Neural cell (in vitro differentiated cells): ENCODE data around the gene TOR2A. TPM values are rescaled to one million over a fixed set of nuclear protein-coding genes. Genes with fewer than 3 reads are reported as not detected.

Experiments used
- H2AFZ ChIP-seq: fragments of 200-600, 300-800 bp; sonication (generic), shearing (Covaris generic); 2 replicates; pipeline ENCODE4 v1.6.0; 2014; ENCODE audit warnings: low read depth, mild to moderate bottlenecking, antibody characterized with exemption, low read length, moderate library complexity
- H3F3A ChIP-seq: fragments of 200-600 bp; shearing (Covaris generic); 2 replicates; pipeline ENCODE4 v1.6.1; 2016; ENCODE audit warnings: mild to moderate bottlenecking, moderate library complexity, mixed read lengths, antibody characterized with exemption, low read length; ENCODE audit not compliant: insufficient read depth, poor library complexity, severe bottlenecking
- H3K27ac ChIP-seq: fragments of 200-600, 300-800 bp; sonication (generic), shearing (Covaris generic); 2 replicates; pipeline ENCODE4 v1.5.1; 2014; ENCODE audit warnings: mild to moderate bottlenecking, low read length, moderate library complexity
- H3K27me3 ChIP-seq: fragments of 300-800, 200-600 bp; sonication (generic), shearing (Covaris generic); 2 replicates; pipeline ENCODE4 v1.6.0; 2014; ENCODE audit warnings: mild to moderate bottlenecking, low read depth, low read length, moderate library complexity; ENCODE audit not compliant: insufficient read depth
- H3K36me3 ChIP-seq: fragments of 300-800, 200-600 bp; sonication (generic), shearing (Covaris generic); 2 replicates; pipeline ENCODE4 v1.5.1; 2014; ENCODE audit warnings: mild to moderate bottlenecking, antibody characterized with exemption, low read length, moderate library complexity; ENCODE audit not compliant: insufficient read depth
- H3K4me2 ChIP-seq: fragments of 300-800, 200-600 bp; sonication (generic), shearing (Covaris generic); 2 replicates; pipeline ENCODE4 v1.6.0; 2014; ENCODE audit warnings: mild to moderate bottlenecking, low read length
- H3K4me3 ChIP-seq: fragments of 300-800, 200-600 bp; sonication (generic), shearing (Covaris generic); 2 replicates; pipeline ENCODE4 v1.5.1; 2014; ENCODE audit warnings: mild to moderate bottlenecking, low read length, moderate library complexity
- H3K79me2 ChIP-seq: fragments of 200-600 bp; shearing (Covaris generic); replicated peaks from 2 replicates; pipeline ENCODE4 v1.6.0; 2014; ENCODE audit warnings: mild to moderate bottlenecking, low read length, moderate library complexity; ENCODE audit not compliant: insufficient read depth
- H3K9ac ChIP-seq: fragments of 300-800, 200-600 bp; sonication (generic), shearing (Covaris generic); 2 replicates; pipeline ENCODE4 v1.6.1; 2016; ENCODE audit warnings: mild to moderate bottlenecking, low read length, mixed read lengths
- H3K9me2 ChIP-seq: fragments of 200-600 bp; shearing (Covaris generic); 2 replicates; pipeline ENCODE4 v1.6.1; 2016; ENCODE audit warnings: mild to moderate bottlenecking, low read length, mixed read lengths; ENCODE audit not compliant: insufficient read depth
- H3K9me3 ChIP-seq: fragments of 200-600, 300-800 bp; sonication (generic), shearing (Covaris generic); 2 replicates; pipeline ENCODE4 v1.6.1; 2016; ENCODE audit warnings: mild to moderate bottlenecking, mixed run types, low read length, moderate library complexity, mixed read lengths
- H4K20me1 ChIP-seq: fragments of 200-600 bp; shearing (Covaris generic); 2 replicates; pipeline ENCODE4 v1.6.1; 2016; ENCODE audit warnings: mild to moderate bottlenecking, mixed run types; ENCODE audit not compliant: insufficient read depth
- CTCF ChIP-seq: fragments of 450-650 bp; IDR thresholded peaks from 2 replicates; pipeline ENCODE4 v1.5.1; 2014; ENCODE audit warnings: antibody characterized with exemption, mild to moderate bottlenecking, moderate library complexity; ENCODE audit not compliant: poor library complexity, severe bottlenecking
- EP300 ChIP-seq: fragments of 450-650 bp; conservative IDR thresholded peaks from 2 replicates; pipeline ENCODE4 v1.6.1; 2014; ENCODE audit warnings: antibody characterized with exemption, mild to moderate bottlenecking, moderate library complexity; ENCODE audit not compliant: poor library complexity, severe bottlenecking
- EZH2 ChIP-seq: fragments of 200-600, 300-800 bp; shearing (Covaris generic), sonication (generic); IDR thresholded peaks from 2 replicates; pipeline ENCODE4 v1.6.1; 2014; ENCODE audit warnings: antibody characterized with exemption, low read length, borderline replicate concordance, mild to moderate bottlenecking; ENCODE audit not compliant: insufficient read depth, poor library complexity, severe bottlenecking
- MXI1 ChIP-seq: fragments of 450-650 bp; conservative IDR thresholded peaks from 2 replicates; pipeline ENCODE4 v1.6.1; 2014; ENCODE audit warnings: antibody characterized with exemption, mild to moderate bottlenecking; ENCODE audit not compliant: poor library complexity, severe bottlenecking
- POLR2AphosphoS5 ChIP-seq: IDR thresholded peaks from 2 replicates; pipeline ENCODE4 v1.6.1; 2012
- RAD21 ChIP-seq: fragments of 450-650 bp; conservative IDR thresholded peaks from 2 replicates; pipeline ENCODE4 v1.6.1; 2014; ENCODE audit warnings: antibody characterized with exemption, mild to moderate bottlenecking, moderate library complexity
- SMC3 ChIP-seq: fragments of 450-650 bp; conservative IDR thresholded peaks from 2 replicates; pipeline ENCODE4 v1.6.1; 2014; ENCODE audit warnings: antibody characterized with exemption, mild to moderate bottlenecking, moderate library complexity; ENCODE audit not compliant: poor library complexity
- TAF1 ChIP-seq: IDR thresholded peaks from 2 replicates; pipeline ENCODE4 v1.6.1; 2012; ENCODE audit warnings: low read depth
- polyA plus RNA-seq: library from polyadenylated mRNA; depleted of rRNA; stranded (reverse); fragments of >200 nt; gene quantifications from 2 replicates; pipeline ENCODE4 v1.2.3, GENCODE V29; 2014
- TF ChIP-seq, protein P1 (sequence below): IDR thresholded peaks from 2 replicates; pipeline ENCODE4 v1.6.1; 2012; ENCODE audit warnings: borderline replicate concordance

The TOR2A gene
- polyA plus RNA-seq, 1 donor from 2014 or later: 59.7 TPM

GRCh38 chr9:127722055-127722745, 12.9 kb downstream of the TOR2A start:
- H3K4me2 ChIP-seq: no peak overlapping the region
- no peaks in the 10 kb centered on the region for H3F3A ChIP-seq
- no peak overlapping the region for H3K9ac ChIP-seq
- no peak overlapping the region for H3K4me3 ChIP-seq
- no peaks in the 10 kb centered on the region for H3K36me3 ChIP-seq
- H3K9me3 ChIP-seq: no peaks in the 10 kb centered on the region
- H2AFZ ChIP-seq: no peak overlapping the region
- no peaks in the 10 kb centered on the region for H3K79me2 ChIP-seq
- no peaks in the 10 kb centered on the region for H3K9me2 ChIP-seq
- H3K27ac ChIP-seq: no peak overlapping the region
- no peaks in the 10 kb centered on the region for H3K27me3 ChIP-seq
- TF ChIP-seq, protein P1, sequence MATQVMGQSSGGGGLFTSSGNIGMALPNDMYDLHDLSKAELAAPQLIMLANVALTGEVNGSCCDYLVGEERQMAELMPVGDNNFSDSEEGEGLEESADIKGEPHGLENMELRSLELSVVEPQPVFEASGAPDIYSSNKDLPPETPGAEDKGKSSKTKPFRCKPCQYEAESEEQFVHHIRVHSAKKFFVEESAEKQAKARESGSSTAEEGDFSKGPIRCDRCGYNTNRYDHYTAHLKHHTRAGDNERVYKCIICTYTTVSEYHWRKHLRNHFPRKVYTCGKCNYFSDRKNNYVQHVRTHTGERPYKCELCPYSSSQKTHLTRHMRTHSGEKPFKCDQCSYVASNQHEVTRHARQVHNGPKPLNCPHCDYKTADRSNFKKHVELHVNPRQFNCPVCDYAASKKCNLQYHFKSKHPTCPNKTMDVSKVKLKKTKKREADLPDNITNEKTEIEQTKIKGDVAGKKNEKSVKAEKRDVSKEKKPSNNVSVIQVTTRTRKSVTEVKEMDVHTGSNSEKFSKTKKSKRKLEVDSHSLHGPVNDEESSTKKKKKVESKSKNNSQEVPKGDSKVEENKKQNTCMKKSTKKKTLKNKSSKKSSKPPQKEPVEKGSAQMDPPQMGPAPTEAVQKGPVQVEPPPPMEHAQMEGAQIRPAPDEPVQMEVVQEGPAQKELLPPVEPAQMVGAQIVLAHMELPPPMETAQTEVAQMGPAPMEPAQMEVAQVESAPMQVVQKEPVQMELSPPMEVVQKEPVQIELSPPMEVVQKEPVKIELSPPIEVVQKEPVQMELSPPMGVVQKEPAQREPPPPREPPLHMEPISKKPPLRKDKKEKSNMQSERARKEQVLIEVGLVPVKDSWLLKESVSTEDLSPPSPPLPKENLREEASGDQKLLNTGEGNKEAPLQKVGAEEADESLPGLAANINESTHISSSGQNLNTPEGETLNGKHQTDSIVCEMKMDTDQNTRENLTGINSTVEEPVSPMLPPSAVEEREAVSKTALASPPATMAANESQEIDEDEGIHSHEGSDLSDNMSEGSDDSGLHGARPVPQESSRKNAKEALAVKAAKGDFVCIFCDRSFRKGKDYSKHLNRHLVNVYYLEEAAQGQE: no peak
- no peaks in the 10 kb centered on the region for H4K20me1 ChIP-seq

- no peak overlapping the region for H3K4me2 ChIP-seq
These were observed 13.7 kb downstream of the TOR2A start for GRCh38 chr9:127721391-127721821.

More at GRCh38 chr9:127721391-127721821, 13.7 kb downstream of the TOR2A start:
- no peaks in the 10 kb centered on the region for H3F3A ChIP-seq
- TF ChIP-seq EP300 (no peak), RAD21 (no peak), CTCF (no peak), TAF1 (no peak), EZH2 (no peak), MXI1 (no peak), SMC3 (no peak), POLR2AphosphoS5 (no peak)
- TF ChIP-seq, protein P1: no peak
- no peaks in the 10 kb centered on the region for H3K9me3 ChIP-seq
- H3K36me3 ChIP-seq: no peaks in the 10 kb centered on the region
- no peak overlapping the region for H3K4me3 ChIP-seq
- no peak overlapping the region for H3K9ac ChIP-seq
- H3K9me2 ChIP-seq: no peaks in the 10 kb centered on the region
- no peak overlapping the region for H2AFZ ChIP-seq
- no peak overlapping the region for H3K27ac ChIP-seq
- H4K20me1 ChIP-seq: no peaks in the 10 kb centered on the region
- H3K27me3 ChIP-seq: no peaks in the 10 kb centered on the region
- no peaks in the 10 kb centered on the region for H3K79me2 ChIP-seq
